Loucy (cell line): ENCODE data around the gene BID.

Experiments used
- H2AFZ ChIP-seq: fragments of 200-600 bp; sonication (generic); 2 replicates; pipeline ENCODE4 v1.6.0; 2016; ENCODE audit warnings: antibody characterized with exemption, mild to moderate bottlenecking, low read length, moderate library complexity
- H3F3A ChIP-seq: fragments of 200-600 bp; 2 replicates; pipeline ENCODE4 v1.6.0; 2016; ENCODE audit warnings: antibody characterized with exemption, low read depth, mild to moderate bottlenecking
- H3K27me3 ChIP-seq: fragments of 200-600 bp; sonication (generic); 2 replicates; pipeline ENCODE4 v1.6.1; 2014; ENCODE audit warnings: low read length, mild to moderate bottlenecking; ENCODE audit not compliant: insufficient read depth, poor library complexity, severe bottlenecking
- H3K36me3 ChIP-seq: fragments of 200-600 bp; sonication (generic); 2 replicates; pipeline ENCODE4 v1.6.1; 2016; ENCODE audit warnings: low read length; ENCODE audit not compliant: insufficient read depth
- H3K4me1 ChIP-seq: fragments of 200-600 bp; sonication (generic); 2 replicates; pipeline ENCODE4 v1.5.1; 2014; ENCODE audit warnings: low read length, mild to moderate bottlenecking; ENCODE audit not compliant: insufficient read depth, poor library complexity, severe bottlenecking
- H3K4me2 ChIP-seq: fragments of 200-600 bp; sonication (generic); 2 replicates; pipeline ENCODE4 v1.6.0; 2014; ENCODE audit warnings: antibody characterized with exemption, low read length, low read depth, mild to moderate bottlenecking; ENCODE audit not compliant: poor library complexity, severe bottlenecking
- H3K4me3 ChIP-seq: fragments of 200-600 bp; sonication (generic); 2 replicates; pipeline ENCODE4 v1.5.1; 2014; ENCODE audit warnings: low read length, mild to moderate bottlenecking, mixed read lengths; ENCODE audit not compliant: poor library complexity, severe bottlenecking
- H3K79me2 ChIP-seq: fragments of 200-600 bp; sonication (generic); 2 replicates; pipeline ENCODE4 v1.6.1; 2014; ENCODE audit warnings: low read length; ENCODE audit not compliant: insufficient read depth
- H3K9ac ChIP-seq: fragments of 200-600 bp; sonication (generic); 2 replicates; pipeline ENCODE4 v1.6.0; 2014; ENCODE audit warnings: mild to moderate bottlenecking, low read depth, low read length, moderate library complexity; ENCODE audit not compliant: poor library complexity, severe bottlenecking
- H3K9me2 ChIP-seq: fragments of 200-600 bp; sonication (generic); replicated peaks from 2 replicates; pipeline ENCODE4 v1.6.1; 2016; ENCODE audit warnings: low read depth, low read length, mixed read lengths
- H3K9me3 ChIP-seq: fragments of 200-600 bp; sonication (generic); 2 replicates; pipeline ENCODE4 v1.6.1; 2014; ENCODE audit warnings: mild to moderate bottlenecking, antibody characterized with exemption, low read length, low read depth; ENCODE audit not compliant: insufficient read depth
- H4K20me1 ChIP-seq: fragments of 200-600 bp; sonication (generic); 2 replicates; pipeline ENCODE4 v1.6.0; 2014; ENCODE audit warnings: antibody characterized with exemption, low read length, mild to moderate bottlenecking; ENCODE audit not compliant: insufficient read depth, poor library complexity, severe bottlenecking
- EZH2phosphoT487 ChIP-seq: fragments of 200-600 bp; IDR thresholded peaks from 2 replicates; pipeline ENCODE4 v1.6.1; 2018; ENCODE audit warnings: antibody characterized with exemption, mild to moderate bottlenecking, moderate library complexity, borderline replicate concordance
- TF ChIP-seq, protein P1 (sequence below): fragments of 200-600 bp; sonication (generic); conservative IDR thresholded peaks from 2 replicates; pipeline ENCODE4 v1.5.1; 2014; ENCODE audit warnings: mild to moderate bottlenecking, antibody characterized with exemption, low read length

The BID gene

DNA sequence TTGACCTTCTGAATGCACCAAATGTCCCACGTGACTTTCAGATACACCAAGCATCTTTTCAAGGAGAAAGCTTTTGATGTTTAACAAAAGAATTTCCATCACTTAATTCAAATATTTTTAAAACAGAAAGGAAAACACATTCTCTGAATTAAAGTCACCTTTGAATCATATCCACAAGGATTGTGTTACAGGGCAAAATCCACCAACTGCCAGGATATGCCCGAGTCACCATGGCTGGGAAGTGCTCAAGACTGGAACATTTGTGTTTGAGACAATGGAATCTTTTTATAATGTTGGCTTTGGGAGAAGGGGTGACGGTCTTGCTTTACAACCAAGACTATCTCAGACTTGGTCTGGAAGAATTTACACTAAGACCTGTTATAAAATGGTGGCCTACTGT, 40.8 kb downstream of the BID start:
- H2AFZ ChIP-seq, result no peak overlapping the region
- H3K9me3 ChIP-seq, result no peaks in the 10 kb centered on the region
- H3K4me2 ChIP-seq, result peak overlapping the region; percentile 55
- no peaks in the 10 kb centered on the region for H3K79me2 ChIP-seq
- no peaks in the 10 kb centered on the region for H3K9me2 ChIP-seq
- no peaks in the 10 kb centered on the region for H3K27me3 ChIP-seq
- TF ChIP-seq, protein P1, sequence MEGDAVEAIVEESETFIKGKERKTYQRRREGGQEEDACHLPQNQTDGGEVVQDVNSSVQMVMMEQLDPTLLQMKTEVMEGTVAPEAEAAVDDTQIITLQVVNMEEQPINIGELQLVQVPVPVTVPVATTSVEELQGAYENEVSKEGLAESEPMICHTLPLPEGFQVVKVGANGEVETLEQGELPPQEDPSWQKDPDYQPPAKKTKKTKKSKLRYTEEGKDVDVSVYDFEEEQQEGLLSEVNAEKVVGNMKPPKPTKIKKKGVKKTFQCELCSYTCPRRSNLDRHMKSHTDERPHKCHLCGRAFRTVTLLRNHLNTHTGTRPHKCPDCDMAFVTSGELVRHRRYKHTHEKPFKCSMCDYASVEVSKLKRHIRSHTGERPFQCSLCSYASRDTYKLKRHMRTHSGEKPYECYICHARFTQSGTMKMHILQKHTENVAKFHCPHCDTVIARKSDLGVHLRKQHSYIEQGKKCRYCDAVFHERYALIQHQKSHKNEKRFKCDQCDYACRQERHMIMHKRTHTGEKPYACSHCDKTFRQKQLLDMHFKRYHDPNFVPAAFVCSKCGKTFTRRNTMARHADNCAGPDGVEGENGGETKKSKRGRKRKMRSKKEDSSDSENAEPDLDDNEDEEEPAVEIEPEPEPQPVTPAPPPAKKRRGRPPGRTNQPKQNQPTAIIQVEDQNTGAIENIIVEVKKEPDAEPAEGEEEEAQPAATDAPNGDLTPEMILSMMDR, result no peak
- TF ChIP-seq EZH2phosphoT487, result no peak
- H3K4me1 ChIP-seq, result peaks cover 27% of the 10 kb centered on the region
- peaks cover 7% of the 10 kb centered on the region; the same call in 1 of the 2 replicates for H3F3A ChIP-seq
- peak overlapping the region; percentile 15 for H3K4me3 ChIP-seq
- H3K9ac ChIP-seq, result peak overlapping the region; percentile 19
- peaks cover 62% of the 10 kb centered on the region; the same call in 1 of the 2 replicates for H3K36me3 ChIP-seq
- no peaks in the 10 kb centered on the region for H4K20me1 ChIP-seq

DNA sequence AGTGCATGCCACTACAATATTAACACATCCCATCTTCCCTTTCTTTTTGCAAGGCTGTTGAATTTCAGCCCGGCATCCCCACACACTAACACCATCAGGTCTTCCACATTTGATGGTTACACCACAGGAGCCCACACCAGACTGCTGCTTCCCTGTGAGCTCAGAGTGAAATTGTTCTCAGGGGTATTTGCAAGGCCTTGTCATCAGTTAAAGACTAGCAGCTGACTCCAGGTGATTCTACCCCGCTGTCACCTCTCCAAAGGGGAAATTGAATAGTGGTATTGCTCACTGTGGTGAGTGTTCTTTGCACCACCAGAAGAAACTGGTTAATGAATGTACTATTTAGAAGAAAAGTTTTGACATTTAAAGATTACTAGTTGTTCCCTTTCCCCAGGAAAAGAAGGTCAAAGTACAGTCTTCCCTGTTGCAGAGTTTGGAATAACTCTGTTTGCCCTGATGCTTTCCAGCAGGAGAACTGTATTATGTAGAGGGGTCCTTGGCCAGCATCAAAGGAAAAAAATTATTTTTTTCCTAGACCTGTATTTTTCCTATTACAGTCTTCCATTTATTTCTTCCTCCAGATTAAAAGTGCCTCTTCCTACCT, 41.9 kb downstream of the BID start:
- Histone ChIP-seq H3K4me2 (no peak overlapping the region), H2AFZ (no peak overlapping the region), H3K27me3 (no peaks in the 10 kb centered on the region), H3K4me1 (peaks cover 30% of the 10 kb centered on the region), H3K36me3 (peaks cover 51% of the 10 kb centered on the region; the same call in 1 of the 2 replicates), H3K4me3 (no peak overlapping the region), H3K9me3 (no peaks in the 10 kb centered on the region), H3K9me2 (no peaks in the 10 kb centered on the region), H3K79me2 (no peaks in the 10 kb centered on the region), H4K20me1 (no peaks in the 10 kb centered on the region), H3F3A (peaks cover 7% of the 10 kb centered on the region; the same call in 1 of the 2 replicates), H3K9ac (no peak overlapping the region)
- TF ChIP-seq, protein P1, result no peak
- no peak for TF ChIP-seq EZH2phosphoT487

DNA sequence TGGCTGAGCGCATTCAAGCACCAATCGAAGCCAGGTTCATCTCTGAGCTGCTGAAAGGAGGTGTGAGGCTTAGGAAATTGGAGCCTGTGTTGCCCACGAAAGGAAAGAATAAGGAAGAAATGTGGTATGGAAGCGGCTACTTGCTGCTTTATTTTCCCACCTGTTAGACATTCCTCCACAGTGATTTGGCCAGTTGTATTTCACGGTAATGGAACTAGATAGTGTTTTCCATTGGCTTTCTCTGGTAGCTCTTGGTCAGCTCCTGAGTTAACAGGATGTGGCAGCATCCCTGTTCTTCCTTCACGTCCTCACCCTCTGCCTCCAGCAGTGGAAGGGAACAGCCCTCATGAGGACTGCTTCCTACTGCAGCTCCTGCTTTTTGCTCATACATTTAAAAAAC, 44.7 kb downstream of the BID start:
- Histone ChIP-seq H3K4me3 (no peak overlapping the region), H3K4me1 (peaks cover 42% of the 10 kb centered on the region), H3K9me2 (no peaks in the 10 kb centered on the region), H3K79me2 (no peaks in the 10 kb centered on the region), H3K9ac (no peak overlapping the region), H3K4me2 (no peak overlapping the region), H4K20me1 (no peaks in the 10 kb centered on the region), H3K9me3 (no peaks in the 10 kb centered on the region), H3K36me3 (peaks cover 30% of the 10 kb centered on the region; the same call in 1 of the 2 replicates), H3K27me3 (no peaks in the 10 kb centered on the region), H3F3A (peaks cover 7% of the 10 kb centered on the region; the same call in 1 of the 2 replicates), H2AFZ (no peak overlapping the region)
- no peak for TF ChIP-seq EZH2phosphoT487
- TF ChIP-seq, protein P1, result no peak
